H1 (cell line): ENCODE results near the gene TACC2. TPM values are rescaled to one million over a fixed set of nuclear protein-coding genes. Genes with fewer than 3 reads are reported as not detected.
A peak's percentile ranks its signal among the peaks of the same experiment; 100 is the strongest.

Experiments used
- CTCF ChIA-PET: fragments of 300-600 bp; sonication (Branson Sonifier 250); formaldehyde crosslinking; loops from one replicate; lab custom pipeline; 2021; ENCODE audit not compliant: partially characterized antibody; lab: Charles Lee
- POLR2A ChIA-PET: fragments of 300-600 bp; sonication (Branson Sonifier 250); formaldehyde crosslinking; loops from one replicate; lab custom pipeline; 2021; ENCODE audit warnings: inconsistent platforms; ENCODE audit not compliant: partially characterized antibody; lab: Charles Lee
- DNase-seq, 2 experiments: peaks; one replicate each; pipeline versions ENCODE4 v3.0.0 to v3.0.0-alpha.2; 2010 to 2022; ENCODE audit warnings: low spot score in 2 of 2, low read depth in 1 of 2, mixed read lengths in 1 of 2
- FAIRE-seq: peaks from 2 replicates; lab custom pipeline; 2011; peaks lifted over from hg19 to GRCh38; lab: Jason Lieb, UNC
- H2AFZ ChIP-seq: 2 replicates; pipeline ENCODE4 v1.8.1; 2012; ENCODE audit warnings: low read length, inconsistent platforms
- H2AK5ac ChIP-seq: 2 replicates; pipeline ENCODE4 v1.6.1; 2013; ENCODE audit warnings: low read depth, low read length
- H2BK120ac ChIP-seq: replicated peaks from 2 replicates; pipeline ENCODE3; 2013; ENCODE audit warnings: low read depth, low read length, inconsistent platforms
- H2BK12ac ChIP-seq: 2 replicates; pipeline ENCODE4 v1.6.1; 2013; ENCODE audit warnings: low read depth, low read length
- H2BK15ac ChIP-seq: 2 replicates; pipeline ENCODE4 v1.6.1; 2013; ENCODE audit warnings: low read length
- H2BK20ac ChIP-seq: 2 replicates; pipeline ENCODE4 v1.6.1; 2013; ENCODE audit warnings: low read length
- H2BK5ac ChIP-seq: 2 replicates; pipeline ENCODE4 v1.6.1; 2013; ENCODE audit warnings: low read depth, low read length
- H3K14ac ChIP-seq: 2 replicates; pipeline ENCODE4 v1.6.1; 2013; ENCODE audit warnings: inconsistent platforms; ENCODE audit not compliant: insufficient read length
- H3K18ac ChIP-seq: 2 replicates; pipeline ENCODE4 v1.6.1; 2013; ENCODE audit warnings: low read length; ENCODE audit errors: extremely low read depth
- H3K23ac ChIP-seq: 2 replicates; pipeline ENCODE4 v1.6.1; 2013; ENCODE audit warnings: inconsistent platforms; ENCODE audit not compliant: insufficient read length
- H3K23me2 ChIP-seq: 2 replicates; pipeline ENCODE4 v1.6.1; 2013; ENCODE audit warnings: low read depth, low read length
- H3K27ac ChIP-seq: 2 replicates; pipeline ENCODE4 v1.6.1; 2011; ENCODE audit warnings: low read depth, low read length, inconsistent platforms
- H3K27me3 ChIP-seq, 4 experiments: replicated peaks in 1 of 4; 1 replicate in 1 of 4; 2 replicates in 3 of 4; pipeline versions ENCODE4 v1.6.1 to v1.8.1; 2011 to 2013; ENCODE audit warnings: low read length in 3 of 4, mild to moderate bottlenecking in 3 of 4, inconsistent platforms in 2 of 4, mixed read lengths in 2 of 4, moderate library complexity in 1 of 4; ENCODE audit not compliant: control insufficient read depth in 3 of 4, insufficient read depth in 3 of 4; ENCODE audit errors: extremely low read depth in 1 of 4
- H3K36me3 ChIP-seq, 4 experiments: 2 replicates each; pipeline versions ENCODE4 v1.6.1 to v1.8.1; 2011 to 2013; ENCODE audit warnings: mild to moderate bottlenecking in 4 of 4, low read length in 3 of 4, moderate library complexity in 2 of 4, control low read depth in 1 of 4, inconsistent platforms in 1 of 4; ENCODE audit not compliant: insufficient read depth in 4 of 4, control insufficient read depth in 2 of 4
- H3K4ac ChIP-seq: replicated peaks from 2 replicates; pipeline ENCODE3; 2013; ENCODE audit warnings: low read length, low read depth, mixed read lengths, inconsistent platforms; ENCODE audit not compliant: insufficient read length
- H3K4me1 ChIP-seq, 4 experiments: replicated peaks in 1 of 4; 1 replicate in 1 of 4; 2 replicates in 3 of 4; pipeline versions ENCODE4 v1.6.1 to v1.8.1; 2011 to 2013; ENCODE audit warnings: low read length in 3 of 4, inconsistent platforms in 2 of 4, mixed read lengths in 1 of 4; ENCODE audit not compliant: insufficient read depth in 4 of 4, control insufficient read depth in 3 of 4
- H3K4me2 ChIP-seq, 2 experiments: 2 replicates each; pipeline versions ENCODE4 v1.6.1 to v1.8.1; 2011 to 2013; ENCODE audit warnings: low read depth in 2 of 2, low read length in 2 of 2, control low read depth in 1 of 2, inconsistent platforms in 1 of 2, mild to moderate bottlenecking in 1 of 2; ENCODE audit not compliant: insufficient read depth in 1 of 2
- H3K4me3 ChIP-seq, 4 experiments: fragments of 200-600, 300-600 bp in 1 of 4; sonication (generic), shearing (Covaris generic), sonication (Bioruptor Twin) in 1 of 4; 2 replicates each; pipeline versions ENCODE4 v1.5.1 to v1.8.1; 2011 to 2016; ENCODE audit warnings: low read length in 4 of 4, low read depth in 3 of 4, control low read depth in 2 of 4, inconsistent platforms in 2 of 4, mild to moderate bottlenecking in 2 of 4, mixed read lengths in 1 of 4, moderate library complexity in 1 of 4; ENCODE audit not compliant: insufficient read depth in 2 of 4; ENCODE audit errors: extremely low read depth in 1 of 4
- H3K56ac ChIP-seq: replicated peaks from 2 replicates; pipeline ENCODE3; 2013; ENCODE audit warnings: low read depth, mild to moderate bottlenecking, mixed read lengths, low read length, inconsistent platforms; ENCODE audit not compliant: insufficient read length
- H3K79me1 ChIP-seq: 2 replicates; pipeline ENCODE4 v1.6.1; 2013; ENCODE audit warnings: low read depth, low read length, control low read depth
- H3K79me2 ChIP-seq, 2 experiments: 2 replicates each; pipeline versions ENCODE4 v1.6.1 to v1.8.1; 2012 to 2013; ENCODE audit warnings: low read length in 2 of 2, mild to moderate bottlenecking in 2 of 2, inconsistent platforms in 1 of 2; ENCODE audit not compliant: insufficient read depth in 2 of 2, control insufficient read depth in 1 of 2
- H3K9ac ChIP-seq, 4 experiments: replicated peaks in 1 of 4; 1 replicate in 1 of 4; 2 replicates in 3 of 4; pipeline versions ENCODE4 v1.6.1 to v1.8.1; 2011 to 2013; ENCODE audit warnings: low read depth in 3 of 4, low read length in 3 of 4, control low read depth in 2 of 4, mild to moderate bottlenecking in 2 of 4, moderate library complexity in 2 of 4, inconsistent platforms in 1 of 4; ENCODE audit errors: extremely low read depth in 1 of 4
- H3K9me3 ChIP-seq, 2 experiments: 2 replicates each; pipeline versions ENCODE4 v1.6.1 to v1.8.1; 2012 to 2013; ENCODE audit warnings: mild to moderate bottlenecking in 2 of 2, moderate library complexity in 2 of 2, control low read depth in 1 of 2, inconsistent platforms in 1 of 2, low read depth in 1 of 2, low read length in 1 of 2, mixed read lengths in 1 of 2; ENCODE audit not compliant: insufficient read depth in 2 of 2
- H4K20me1 ChIP-seq, 2 experiments: replicated peaks in 1 of 2; 2 replicates each; pipeline versions ENCODE3 to v1.8.1; 2011 to 2013; ENCODE audit warnings: inconsistent platforms in 2 of 2, low read length in 2 of 2, mild to moderate bottlenecking in 1 of 2; ENCODE audit not compliant: insufficient read depth in 2 of 2, control insufficient read depth in 1 of 2
- H4K5ac ChIP-seq: 2 replicates; pipeline ENCODE4 v1.6.1; 2013; ENCODE audit warnings: low read length, low read depth, mixed read lengths, inconsistent platforms; ENCODE audit not compliant: insufficient read length
- H4K8ac ChIP-seq: 2 replicates; pipeline ENCODE4 v1.8.0; 2013; ENCODE audit warnings: mild to moderate bottlenecking, moderate library complexity, low read length, inconsistent platforms; ENCODE audit not compliant: insufficient read depth; ENCODE audit errors: extremely low read depth
- H4K91ac ChIP-seq: replicated peaks from 2 replicates; pipeline ENCODE3; 2013; ENCODE audit warnings: low read length, mixed read lengths, inconsistent platforms; ENCODE audit not compliant: insufficient read length
- BRCA1 ChIP-seq: IDR thresholded peaks from 2 replicates; pipeline ENCODE4 v1.6.1; 2012; ENCODE audit warnings: low read depth, low read length, improper control_type of control experiment
- CEBPB ChIP-seq: IDR thresholded peaks from 2 replicates; pipeline ENCODE4 v1.6.1; 2012; ENCODE audit warnings: low read depth, low read length
- CHD1 ChIP-seq: IDR thresholded peaks from 2 replicates; pipeline ENCODE4 v1.6.1; 2012; ENCODE audit warnings: low read depth, low read length, improper control_type of control experiment
- JUND ChIP-seq: IDR thresholded peaks from 2 replicates; pipeline ENCODE4 v1.6.1; 2011; ENCODE audit warnings: mild to moderate bottlenecking, improper control_type of control experiment, low read length
- KDM5A ChIP-seq: fragments of 200-600 bp; IDR thresholded peaks from 2 replicates; pipeline ENCODE4 v1.7.1; 2012; ENCODE audit warnings: mild to moderate bottlenecking, low read length, inconsistent platforms, mixed read lengths
- MAFK ChIP-seq: IDR thresholded peaks from 2 replicates; pipeline ENCODE4 v1.6.1; 2012; ENCODE audit warnings: low read depth, mild to moderate bottlenecking, improper control_type of control experiment, low read length
- SUZ12 ChIP-seq: fragments of 200-600 bp; sonication (generic); IDR thresholded peaks from 2 replicates; pipeline ENCODE4 v1.6.1; 2012; ENCODE audit warnings: mild to moderate bottlenecking, inconsistent platforms, low read length, moderate library complexity, mixed read lengths
- TBP ChIP-seq: IDR thresholded peaks from 2 replicates; pipeline ENCODE4 v1.6.1; 2011; ENCODE audit warnings: low read depth, low read length, improper control_type of control experiment
- TCF12 ChIP-seq: IDR thresholded peaks from 2 replicates; pipeline ENCODE4 v1.6.1; 2011; ENCODE audit warnings: low read depth, mild to moderate bottlenecking, low read length
- ZNF274 ChIP-seq: IDR thresholded peaks from 2 replicates; pipeline ENCODE4 v1.7.0; 2012; ENCODE audit warnings: low read length, borderline replicate concordance; ENCODE audit errors: extremely low read depth
- WGBS, 2 experiments: shearing (Covaris generic) in 1 of 2; methylation state at CpG; one replicate each; pipeline versions ENCODE4 v1.1.6 to v1.1.7; 2013 to 2015; ENCODE audit warnings: low lambda C conversion rate in 2 of 2, mixed read lengths in 2 of 2, inconsistent platforms in 1 of 2, low coverage in 1 of 2, missing lambda C conversion rate in 1 of 2; ENCODE audit not compliant: insufficient replicate concordance in 2 of 2, insufficient coverage in 1 of 2, insufficient read length in 1 of 2; ENCODE audit errors: extremely low coverage in 1 of 2, missing lambda C conversion rate in 1 of 2; 5-methylcytosine and 5-hydroxymethylcytosine counted together
- polyA plus RNA-seq, 7 experiments: library from polyadenylated mRNA; depleted of rRNA in 3 of 7; stranded (reverse) in 5 of 7; unstranded in 2 of 7; fragments of >200 nt in 5 of 7; fragments of 200-250 nt in 2 of 7; gene quantifications; 1 replicate in 5 of 7; 2 replicates in 1 of 7; 4 replicates in 1 of 7; pipeline versions ENCODE4 v1.2.1 to v1.2.3, GENCODE V29; 2011 to 2013; ENCODE audit warnings: missing spikeins in 2 of 7, mixed read lengths in 2 of 7
- total RNA-seq: library from RNA; stranded (reverse); fragmentation: NEBNext Ultra II Directional; extraction: Animal tissue kit (Norgen Biotek cat#: 25700); gene quantifications from 2 replicates; pipeline ENCODE4 v1.2.1, GENCODE V29; 2021
- TF ChIP-seq, protein P1 (sequence below): IDR thresholded peaks from 2 replicates; pipeline ENCODE4 v1.6.1; 2011; ENCODE audit warnings: low read depth, mild to moderate bottlenecking, low read length; ENCODE audit not compliant: insufficient read depth

TACC2 gene
- total and polyA plus RNA-seq, 2 of the 8 experiments (the other 6 are each of a cell fraction or from before 2014, with no cell fraction given): 21.2 to 46.6 TPM

DNA sequence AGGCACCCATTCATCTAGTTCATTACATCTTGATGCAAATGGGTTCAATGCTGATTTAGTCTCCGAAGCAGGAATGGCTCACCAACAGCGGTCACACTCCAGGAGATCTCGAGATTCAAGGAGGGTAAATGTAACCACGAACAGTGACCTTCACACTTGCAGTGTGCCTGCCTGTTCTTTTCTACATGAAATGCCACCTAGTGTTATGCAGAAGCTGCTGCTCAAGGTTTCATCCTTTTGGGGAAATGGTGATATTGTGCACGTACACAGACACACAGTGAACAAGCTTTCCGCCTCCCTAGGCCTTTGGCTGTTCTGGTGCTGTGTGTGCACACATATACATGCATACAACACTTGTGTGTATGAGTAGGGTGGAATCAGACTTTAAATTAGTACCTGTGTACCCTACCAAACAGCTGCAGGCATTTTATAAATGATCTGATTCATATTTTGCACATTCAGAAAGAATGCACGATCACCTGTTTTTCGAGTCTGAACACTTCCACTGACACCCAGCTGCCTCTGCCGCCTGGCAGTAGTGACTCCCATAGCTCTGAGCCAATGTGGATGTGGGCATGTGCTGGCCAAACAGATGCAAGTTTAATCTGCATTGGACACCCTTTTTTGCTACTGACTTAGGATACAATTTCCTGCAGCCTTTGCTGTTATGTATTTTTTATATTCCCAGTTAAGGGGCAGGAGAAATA, 100.5 kb downstream of the TACC2 start:
- peak; percentile 24 for FAIRE-seq
- WGBS, 2 experiments: 86% methylated on average over 9 of the region's 9 CpGs; no CpG with 5 or more reads in 1 of the 2 experiments
- CTCF ChIA-PET: interaction anchor here (0.6 to 1.7 kb wide), 4 partner anchors 14 to 546 kb away, joined by 3 to 5 read pairs (median 3); no protein-coding TSS in a partner anchor
- TF ChIP-seq JUND (no peak), KDM5A (no peak), BRCA1 (no peak), MAFK (no peak), CEBPB (no peak), CHD1 (no peak), SUZ12 (no peak), ZNF274 (no peak), TCF12 (no peak), TBP (no peak)
- TF ChIP-seq, protein P1, sequence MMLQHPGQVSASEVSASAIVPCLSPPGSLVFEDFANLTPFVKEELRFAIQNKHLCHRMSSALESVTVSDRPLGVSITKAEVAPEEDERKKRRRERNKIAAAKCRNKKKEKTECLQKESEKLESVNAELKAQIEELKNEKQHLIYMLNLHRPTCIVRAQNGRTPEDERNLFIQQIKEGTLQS: no peak

More for the DNA sequence above, 100.5 kb downstream of the TACC2 start:
- H3K23ac ChIP-seq: no peak overlapping the region
- H4K20me1 ChIP-seq: no peaks in the 10 kb centered on the region
- no peak overlapping the region for H3K18ac ChIP-seq
- no peaks in the 10 kb centered on the region; a peak in 1 of 8 replicates for H3K36me3 ChIP-seq
- no peak overlapping the region for H3K4ac ChIP-seq
- no peak overlapping the region for H3K27ac ChIP-seq
- no peak overlapping the region for H2BK120ac ChIP-seq
- H3K4me2 ChIP-seq: no peak overlapping the region
- H3K14ac ChIP-seq: no peak overlapping the region
- no peak overlapping the region for H2BK5ac ChIP-seq
- H3K79me1 ChIP-seq: no peaks in the 10 kb centered on the region
- POLR2A ChIA-PET: no interaction called here
- DNase-seq: no peak
- H3K23me2 ChIP-seq: no peaks in the 10 kb centered on the region
- no peak overlapping the region for H2BK15ac ChIP-seq
- H3K79me2 ChIP-seq: no peaks in the 10 kb centered on the region
- no peaks in the 10 kb centered on the region for H3K9me3 ChIP-seq
- H3K56ac ChIP-seq: no peak overlapping the region
- no peaks in the 10 kb centered on the region for H3K4me1 ChIP-seq
- H4K8ac ChIP-seq: no peak overlapping the region; the same call in 1 of the 2 replicates
- no peak overlapping the region; the same call in 1 of the 2 replicates for H2BK20ac ChIP-seq
- no peak overlapping the region for H4K5ac ChIP-seq
- no peaks in the 10 kb centered on the region for H3K27me3 ChIP-seq
- H3K4me3 ChIP-seq: no peak overlapping the region
- no peak overlapping the region for H4K91ac ChIP-seq
- H3K9ac ChIP-seq: no peak overlapping the region
- H2BK12ac ChIP-seq: no peak overlapping the region
- H2AK5ac ChIP-seq: no peak overlapping the region
- no peak overlapping the region for H2AFZ ChIP-seq
